SK-N-SH treated with all-trans-retinoic acid at 6 μM for 48 hours (cell line): ENCODE data around the gene PDE4DIP.
"Not testable (repeated sequence)": the region's sequence is repeated elsewhere in the genome, so short reads cannot be mapped to it uniquely, and the experiment has no call there.

Experiments
- GLIS3 ChIP-seq: fragments of 250-450 bp; sonication (Bioruptor Pico); IDR thresholded peaks from 2 replicates; pipeline ENCODE4 v1.5.0; 2020; ENCODE audit warnings: mild to moderate bottlenecking, moderate library complexity
- ZFP3 ChIP-seq: fragments of 250-450 bp; sonication (Bioruptor Pico); IDR thresholded peaks from 2 replicates; pipeline ENCODE4 v1.5.0; 2020; ENCODE audit warnings: mild to moderate bottlenecking, moderate library complexity
- ZFP30 ChIP-seq: fragments of 450-650 bp; formaldehyde crosslinking; IDR thresholded peaks from 2 replicates; pipeline ENCODE4 v1.5.0; 2022; ENCODE audit warnings: mild to moderate bottlenecking, moderate library complexity
- TF ChIP-seq, protein P1 (sequence below): fragments of 250-450 bp; sonication (Bioruptor Pico); IDR thresholded peaks from 2 replicates; pipeline ENCODE4 v1.5.1; 2020; ENCODE audit warnings: low read depth, mild to moderate bottlenecking, moderate library complexity

GRCh38 chr1:149018577-149018976 is 174.3 kb downstream of the PDE4DIP start:
- not testable (repeated sequence) for TF ChIP-seq GLIS3, ZFP3, ZFP30 (CRISPR knock-in tag)
- TF ChIP-seq, protein P1, sequence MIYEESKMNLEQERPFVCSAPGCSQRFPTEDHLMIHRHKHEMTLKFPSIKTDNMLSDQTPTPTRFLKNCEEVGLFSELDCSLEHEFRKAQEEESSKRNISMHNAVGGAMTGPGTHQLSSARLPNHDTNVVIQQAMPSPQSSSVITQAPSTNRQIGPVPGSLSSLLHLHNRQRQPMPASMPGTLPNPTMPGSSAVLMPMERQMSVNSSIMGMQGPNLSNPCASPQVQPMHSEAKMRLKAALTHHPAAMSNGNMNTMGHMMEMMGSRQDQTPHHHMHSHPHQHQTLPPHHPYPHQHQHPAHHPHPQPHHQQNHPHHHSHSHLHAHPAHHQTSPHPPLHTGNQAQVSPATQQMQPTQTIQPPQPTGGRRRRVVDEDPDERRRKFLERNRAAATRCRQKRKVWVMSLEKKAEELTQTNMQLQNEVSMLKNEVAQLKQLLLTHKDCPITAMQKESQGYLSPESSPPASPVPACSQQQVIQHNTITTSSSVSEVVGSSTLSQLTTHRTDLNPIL, result not testable (repeated sequence)
